ENCODE measurements around the gene CMIP.

The CMIP gene

DNA sequence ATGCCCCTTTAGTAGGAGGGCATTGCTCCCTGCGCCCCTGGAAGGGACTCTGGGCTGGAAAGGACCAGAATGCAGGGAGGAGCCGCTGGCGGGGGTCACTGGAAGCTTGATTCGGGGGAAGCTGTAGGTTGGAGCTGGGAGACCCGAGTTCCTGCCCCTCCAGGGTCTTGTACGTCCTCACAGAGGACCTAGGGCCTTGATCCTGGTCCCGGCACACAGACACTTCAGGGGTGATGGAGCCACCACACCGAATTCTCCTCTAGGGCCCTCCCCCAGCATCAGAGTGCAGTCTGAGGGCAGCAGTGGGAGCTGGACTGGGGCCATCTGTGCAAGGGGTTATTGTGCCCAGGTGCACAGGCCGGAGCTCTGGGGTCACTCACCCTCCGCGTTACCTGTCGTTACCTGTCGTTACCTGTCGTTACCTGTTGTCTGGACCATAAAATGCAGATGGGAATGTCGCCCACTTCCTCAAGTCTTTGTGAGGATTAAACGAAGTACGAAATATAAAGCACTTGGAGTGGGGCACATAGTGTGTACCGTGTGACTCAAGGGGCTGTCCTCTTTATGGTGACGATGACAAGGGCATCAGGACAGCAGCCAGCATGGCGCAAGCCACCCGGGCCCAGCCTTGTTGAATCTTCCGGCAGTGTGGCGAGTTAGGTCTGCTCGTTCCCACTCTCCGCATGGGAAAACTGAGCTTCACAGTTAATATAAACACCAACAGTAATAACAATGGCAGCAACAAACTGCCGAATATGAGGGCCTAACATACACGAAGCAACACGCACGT lies 48.6 kb downstream of the CMIP start:
- DNase-seq (ENCODE audit: low read depth, low spot score): no peak
- in situ Hi-C loops (cut with HindIII; ENCODE audit: low sequenced_read_pairs): no loop called here
- TF ChIP-seq, protein P1, sequence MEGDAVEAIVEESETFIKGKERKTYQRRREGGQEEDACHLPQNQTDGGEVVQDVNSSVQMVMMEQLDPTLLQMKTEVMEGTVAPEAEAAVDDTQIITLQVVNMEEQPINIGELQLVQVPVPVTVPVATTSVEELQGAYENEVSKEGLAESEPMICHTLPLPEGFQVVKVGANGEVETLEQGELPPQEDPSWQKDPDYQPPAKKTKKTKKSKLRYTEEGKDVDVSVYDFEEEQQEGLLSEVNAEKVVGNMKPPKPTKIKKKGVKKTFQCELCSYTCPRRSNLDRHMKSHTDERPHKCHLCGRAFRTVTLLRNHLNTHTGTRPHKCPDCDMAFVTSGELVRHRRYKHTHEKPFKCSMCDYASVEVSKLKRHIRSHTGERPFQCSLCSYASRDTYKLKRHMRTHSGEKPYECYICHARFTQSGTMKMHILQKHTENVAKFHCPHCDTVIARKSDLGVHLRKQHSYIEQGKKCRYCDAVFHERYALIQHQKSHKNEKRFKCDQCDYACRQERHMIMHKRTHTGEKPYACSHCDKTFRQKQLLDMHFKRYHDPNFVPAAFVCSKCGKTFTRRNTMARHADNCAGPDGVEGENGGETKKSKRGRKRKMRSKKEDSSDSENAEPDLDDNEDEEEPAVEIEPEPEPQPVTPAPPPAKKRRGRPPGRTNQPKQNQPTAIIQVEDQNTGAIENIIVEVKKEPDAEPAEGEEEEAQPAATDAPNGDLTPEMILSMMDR (IDR thresholded peaks at IDR 0.05; ENCODE audit: low read depth, low read length): no peak
- no peak overlapping the region for H3K4me3 ChIP-seq (ENCODE audit: low read depth, low read length)

DNA sequence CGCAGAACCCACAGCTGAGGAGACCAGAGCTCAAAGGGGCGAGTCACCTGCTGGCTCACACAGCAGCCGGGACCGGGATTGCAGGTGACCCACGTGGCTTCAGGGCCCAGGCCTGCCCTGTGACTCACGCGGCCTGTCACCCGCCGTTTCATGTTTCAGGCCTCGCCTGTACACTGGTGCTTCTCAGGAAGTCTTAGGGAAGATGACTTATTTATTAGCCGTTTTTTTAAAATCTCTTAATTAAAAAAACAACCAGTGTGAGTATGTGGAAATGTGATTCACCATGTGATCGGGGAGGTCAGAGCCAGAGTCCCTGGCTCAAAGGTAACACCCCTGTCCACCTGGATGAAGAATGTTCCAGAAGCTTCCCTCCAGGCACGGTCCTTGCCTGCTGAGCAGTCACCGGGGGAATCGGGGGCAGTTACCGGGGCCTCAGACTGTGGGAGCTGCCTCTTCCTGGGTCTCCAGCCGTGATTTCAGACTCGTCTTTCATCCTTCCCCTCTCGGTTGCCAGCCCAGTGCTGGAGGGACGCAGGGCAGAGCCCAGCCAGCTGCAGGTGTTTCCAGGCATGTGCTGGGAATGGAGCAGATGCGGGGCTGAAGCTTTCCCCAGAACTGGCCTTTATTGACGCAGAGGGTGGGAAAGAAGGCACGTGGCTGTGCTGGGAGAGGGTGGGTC lies 49.3 kb downstream of the CMIP start:
- TF ChIP-seq, protein P1 (IDR thresholded peaks at IDR 0.05; ENCODE audit: low read depth, low read length): no peak
- DNase-seq (ENCODE audit: low read depth, low spot score): peak; percentile 80
- in situ Hi-C loops (cut with HindIII; ENCODE audit: low sequenced_read_pairs): no loop called here
- H3K4me3 ChIP-seq (ENCODE audit: low read depth, low read length): no peak overlapping the region

DNA sequence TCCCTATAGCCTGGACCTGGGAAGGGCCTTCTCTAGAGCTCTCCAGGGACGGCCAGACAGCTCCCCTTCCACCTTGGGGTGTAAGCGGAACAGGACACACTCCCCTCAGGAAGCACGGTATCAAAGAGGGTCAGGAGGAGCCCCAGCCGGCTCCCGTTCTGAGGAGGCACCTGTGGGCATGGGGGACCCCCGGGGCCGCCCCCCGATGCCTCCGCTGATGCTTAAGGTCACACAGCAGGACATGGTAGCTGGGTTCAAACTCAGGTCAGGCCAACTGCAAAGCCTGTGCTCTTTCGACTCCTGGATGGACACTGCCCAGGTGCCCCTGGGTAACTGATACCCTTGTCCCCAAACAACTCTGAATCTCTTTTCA lies 49.8 kb downstream of the CMIP start:
- in situ Hi-C loops (cut with HindIII; ENCODE audit: low sequenced_read_pairs): no loop called here
- DNase-seq (ENCODE audit: low read depth, low spot score): no peak
- H3K4me3 ChIP-seq (ENCODE audit: low read depth, low read length): no peak overlapping the region
- TF ChIP-seq, protein P1 (IDR thresholded peaks at IDR 0.05; ENCODE audit: low read depth, low read length): no peak

DNA sequence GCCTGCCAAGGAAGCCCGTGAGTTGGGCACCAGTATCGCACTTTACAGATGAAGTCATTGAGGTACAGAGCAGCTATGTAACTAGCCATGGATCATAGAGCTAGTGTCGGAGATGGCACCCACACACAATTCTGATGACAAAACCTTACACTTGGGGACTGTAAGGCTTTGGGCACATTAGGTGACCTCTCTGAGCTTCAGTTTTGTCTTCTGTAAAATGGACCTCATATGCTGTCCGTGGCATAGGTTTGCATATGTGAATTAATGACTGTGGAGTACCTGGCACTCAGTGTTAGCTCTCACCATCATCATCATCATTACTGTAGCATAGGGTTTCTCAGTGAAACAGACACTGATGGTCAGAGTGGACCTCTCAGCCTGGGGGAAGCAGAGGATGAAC lies 50.3 kb downstream of the CMIP start:
- in situ Hi-C loops (cut with HindIII; ENCODE audit: low sequenced_read_pairs): no loop called here
- no peak for DNase-seq (ENCODE audit: low read depth, low spot score)
- TF ChIP-seq, protein P1 (IDR thresholded peaks at IDR 0.05; ENCODE audit: low read depth, low read length): no peak
- no peak overlapping the region for H3K4me3 ChIP-seq (ENCODE audit: low read depth, low read length)

DNA sequence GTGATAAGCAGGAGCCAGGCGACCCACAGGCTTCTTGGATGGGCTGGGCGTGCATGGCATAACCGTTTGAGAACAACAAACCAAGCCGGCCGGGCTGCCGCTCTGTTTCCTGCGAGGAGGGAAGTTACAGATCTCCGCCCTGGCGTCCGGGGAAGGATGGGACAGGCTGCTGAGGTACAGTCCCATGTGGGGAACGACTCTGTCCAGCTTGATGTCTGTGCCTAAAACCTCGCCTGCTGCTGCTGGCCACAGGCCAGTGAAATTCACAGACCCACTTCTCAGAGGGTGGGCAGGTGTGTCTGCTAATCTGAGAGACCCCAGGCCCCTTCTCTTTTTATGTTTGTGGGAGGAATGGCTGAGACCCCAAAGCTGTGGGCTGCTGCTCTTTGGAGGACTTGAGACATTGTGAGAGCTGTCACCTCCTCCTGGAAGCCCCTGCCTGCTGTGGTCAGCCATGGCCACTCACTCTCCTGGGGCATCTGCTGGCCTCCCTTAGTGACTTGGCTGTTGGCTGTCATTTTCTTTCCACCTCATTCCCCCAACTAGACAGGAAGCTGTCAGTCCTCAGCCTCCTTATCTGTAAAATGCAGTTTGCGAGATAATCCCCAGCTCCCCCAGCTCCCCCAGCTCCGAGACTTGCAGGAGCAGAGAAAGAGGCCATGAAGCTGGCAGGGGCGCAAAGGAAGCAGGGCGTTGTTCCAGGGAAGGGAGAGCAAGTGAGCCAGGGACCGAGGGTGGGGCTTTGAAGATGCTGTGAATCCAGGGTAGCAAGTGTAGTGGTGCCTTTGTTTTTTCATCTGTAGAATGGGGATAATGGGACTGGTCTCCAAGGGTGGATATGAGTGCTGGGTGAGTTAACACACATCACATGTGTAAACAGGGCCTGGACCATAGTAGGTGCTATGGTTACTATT lies 51.0 kb downstream of the CMIP start:
- TF ChIP-seq, protein P1 (IDR thresholded peaks at IDR 0.05; ENCODE audit: low read depth, low read length): no peak
- in situ Hi-C loops (cut with HindIII; ENCODE audit: low sequenced_read_pairs): no loop called here
- DNase-seq (ENCODE audit: low read depth, low spot score): no peak
- no peak overlapping the region for H3K4me3 ChIP-seq (ENCODE audit: low read depth, low read length)

DNA sequence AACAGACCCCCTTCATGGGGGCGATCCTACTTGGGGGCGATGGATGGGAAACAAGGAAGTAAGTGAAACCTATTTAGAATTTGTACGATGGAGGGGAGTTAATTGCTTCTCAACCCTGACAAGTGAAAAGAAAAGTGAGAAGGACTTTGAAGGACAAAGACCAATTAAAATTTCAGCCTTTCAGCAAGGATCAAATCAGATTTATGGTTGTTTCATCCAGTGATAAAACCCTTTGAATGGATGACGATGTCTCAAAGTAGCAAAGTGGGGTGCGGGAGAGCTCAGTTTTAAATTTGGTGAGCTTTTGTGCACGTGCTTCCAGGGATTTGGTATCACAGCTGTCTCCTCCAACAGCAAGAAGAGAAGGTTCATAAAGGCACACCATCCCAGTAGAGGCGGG lies 51.7 kb downstream of the CMIP start:
- H3K4me3 ChIP-seq (ENCODE audit: low read depth, low read length): no peak overlapping the region
- no peak for DNase-seq (ENCODE audit: low read depth, low spot score)
- TF ChIP-seq, protein P1 (IDR thresholded peaks at IDR 0.05; ENCODE audit: low read depth, low read length): no peak
- in situ Hi-C loops (cut with HindIII; ENCODE audit: low sequenced_read_pairs): no loop called here
